T-helper 22 cell (primary cell): ENCODE measurements around the gene RERE.
"Not testable (repeated sequence)": the region's sequence is repeated elsewhere in the genome, so short reads cannot be mapped to it uniquely, and the experiment has no call there.

ENCODE experiments used
- DNase-seq: peaks from one replicate; pipeline ENCODE4 v3.0.0-alpha.2; 2020; ENCODE audit warnings: low read depth

Gene RERE

DNA sequence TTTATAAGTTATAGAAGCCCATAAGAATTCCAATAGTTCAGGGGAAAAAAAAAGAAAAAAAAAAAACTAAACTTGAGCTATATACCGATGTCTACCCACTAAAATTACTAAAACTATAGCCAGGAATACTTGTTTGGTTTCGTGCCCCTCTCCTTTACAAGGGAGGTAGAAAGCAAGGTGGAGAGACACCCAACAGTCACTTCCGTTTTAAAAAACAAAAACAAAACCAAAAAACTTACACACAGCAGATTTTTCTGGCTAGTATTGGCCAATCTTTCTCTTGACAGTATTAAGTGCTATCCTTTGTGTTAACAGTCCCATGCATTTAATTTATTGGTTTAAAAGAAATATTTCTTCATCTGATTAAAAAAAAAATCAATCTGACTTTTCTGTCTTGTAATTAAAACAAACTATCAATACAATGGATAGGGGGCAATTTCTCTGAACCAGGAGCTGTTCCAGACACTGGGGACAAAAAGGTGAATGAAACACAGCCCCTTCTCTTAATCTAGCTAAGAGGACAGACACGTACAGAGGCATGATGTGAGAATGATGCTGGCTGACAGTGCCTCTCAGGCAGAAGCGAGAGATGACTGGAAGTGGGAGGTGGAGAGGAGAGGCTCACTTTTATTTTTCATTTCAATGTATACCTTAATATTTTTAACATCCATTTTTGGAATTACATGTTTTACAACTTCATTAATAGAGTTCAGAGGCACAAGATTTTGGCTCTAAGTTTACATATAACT, 214.8 kb downstream of the RERE start:
- DNase-seq = no peak

DNA sequence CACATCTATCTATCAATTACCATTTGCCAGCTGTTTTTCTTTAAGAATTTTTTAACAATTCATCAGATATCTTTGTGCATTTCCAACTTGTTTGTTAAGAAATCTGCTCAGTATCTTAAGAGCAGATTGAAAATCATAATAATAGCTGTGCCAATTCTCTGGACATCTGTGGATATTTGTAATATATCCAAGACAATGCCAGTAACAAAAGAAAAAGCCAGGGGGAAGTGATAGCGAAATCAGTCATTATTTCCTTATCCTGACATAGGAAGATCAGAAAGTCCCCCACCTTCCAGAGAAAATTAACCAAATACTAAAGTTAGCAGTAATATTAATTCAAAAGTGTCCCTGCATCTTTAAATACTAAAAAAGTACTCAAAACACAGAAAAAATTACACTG, 217.1 kb downstream of the RERE start:
- DNase-seq = no peak

DNA sequence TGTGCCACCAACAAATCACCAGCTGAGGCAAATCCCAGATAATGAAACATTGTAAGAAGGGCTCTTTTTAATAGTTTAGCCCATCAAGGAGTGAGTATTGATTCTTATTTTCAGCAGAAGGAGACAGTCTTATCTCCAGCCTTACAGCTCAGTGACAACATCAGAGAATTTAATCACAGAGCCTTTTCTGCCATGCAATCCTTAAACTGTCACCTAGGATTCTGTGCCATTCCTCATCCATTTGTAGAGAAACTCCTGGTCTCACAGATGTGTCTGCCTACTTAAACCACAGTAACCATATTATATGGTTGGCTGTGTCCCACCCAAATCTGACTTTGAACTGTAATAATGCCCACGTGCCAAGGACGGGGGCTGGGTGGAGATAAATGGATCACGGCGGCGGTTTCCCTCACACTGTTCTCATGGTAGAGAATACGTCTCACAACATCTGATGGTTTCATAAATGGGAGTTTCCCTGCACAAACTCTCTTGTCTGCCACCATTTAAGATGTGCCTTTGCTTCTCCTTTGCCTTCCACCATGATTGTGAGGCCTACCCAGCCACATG, 217.7 kb downstream of the RERE start:
- DNase-seq = no peak

DNA sequence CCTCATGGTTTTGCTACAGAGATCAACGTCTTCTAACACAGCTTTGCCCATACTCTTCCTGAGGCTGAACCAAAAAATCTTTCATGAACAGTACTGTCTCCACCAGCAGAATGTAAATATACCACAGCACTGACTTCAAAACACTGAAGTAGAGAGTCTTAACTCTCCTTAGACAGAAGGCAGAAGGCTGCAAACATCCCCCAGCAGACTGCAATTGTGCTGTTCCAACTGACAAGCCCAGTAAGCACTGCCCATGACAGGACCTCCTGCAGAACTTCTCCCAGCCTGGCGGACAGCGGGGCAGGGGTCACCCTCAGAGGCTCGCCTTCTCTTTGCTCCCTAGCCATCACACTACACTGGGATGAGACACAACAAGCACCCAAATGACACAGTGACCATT, 218.7 kb downstream of the RERE start:
- no peak for DNase-seq

DNA sequence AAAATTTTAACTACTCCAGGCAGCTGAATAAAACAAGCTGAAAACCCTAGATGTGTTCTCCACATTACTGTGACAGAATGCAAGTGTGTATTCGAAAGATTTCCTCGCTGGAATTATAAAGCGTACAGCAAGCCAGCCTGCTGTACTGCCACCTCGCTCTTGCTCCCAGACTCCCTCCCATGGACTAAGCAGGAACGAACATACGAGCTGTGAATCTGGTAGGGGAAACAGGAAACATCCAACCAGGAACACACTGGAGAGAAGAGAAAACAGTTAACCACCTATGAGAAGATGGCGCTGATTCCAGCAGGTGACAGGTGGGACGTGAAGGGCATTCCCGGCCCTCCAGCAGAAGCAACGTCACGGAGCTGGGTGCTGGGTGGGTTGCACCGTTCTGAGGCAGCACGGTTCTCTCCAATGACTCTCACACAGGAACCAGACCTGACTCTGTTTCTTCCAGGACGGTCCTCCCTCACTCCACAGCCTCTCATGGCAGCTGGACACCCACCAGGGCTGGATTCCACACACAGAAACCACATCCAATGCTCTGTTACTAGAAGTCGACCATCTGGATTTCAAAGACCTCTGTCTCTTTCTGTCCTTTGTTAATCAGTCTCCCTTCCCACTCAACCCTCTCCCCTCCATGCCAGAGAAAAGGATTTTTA, 219.2 kb downstream of the RERE start:
- DNase-seq = no peak

DNA sequence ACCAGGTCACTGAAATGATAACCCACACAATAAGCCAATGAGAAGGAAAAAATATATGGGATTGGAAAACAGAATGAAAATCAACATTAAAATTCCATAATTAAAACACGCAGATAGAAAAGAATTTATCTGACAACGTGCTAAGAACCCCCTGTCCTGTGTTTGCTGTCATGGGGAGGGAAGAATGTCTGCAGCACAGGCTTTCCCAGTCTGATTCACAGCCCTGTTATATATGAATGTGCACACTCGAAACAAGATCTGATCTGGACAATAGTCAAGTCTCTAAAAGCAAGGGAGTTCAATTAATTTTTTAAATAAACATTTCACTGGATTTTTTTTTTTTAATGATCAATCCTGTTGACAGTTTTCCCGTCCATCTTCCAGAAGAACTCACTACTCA, 220.0 kb downstream of the RERE start:
- no peak for DNase-seq

DNA sequence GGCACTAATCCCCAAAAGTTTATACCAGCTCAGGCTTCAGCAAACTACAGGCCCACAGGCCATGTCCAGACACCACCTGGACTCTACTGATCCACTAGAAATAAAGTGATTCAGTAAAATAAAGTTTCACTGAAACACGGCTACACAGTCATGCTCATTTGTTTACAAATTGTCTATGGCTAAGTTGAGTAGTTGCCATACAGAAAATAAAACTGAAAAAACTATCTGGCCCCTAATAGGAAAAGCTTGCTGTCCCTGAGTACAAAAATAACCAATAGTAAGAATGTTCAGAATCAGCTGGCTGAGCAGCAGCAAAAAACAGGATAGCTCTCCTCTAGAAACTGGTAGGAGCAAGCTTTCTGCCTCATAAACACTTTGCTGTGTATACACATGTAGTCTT, 221.5 kb downstream of the RERE start:
- no peak for DNase-seq

DNA sequence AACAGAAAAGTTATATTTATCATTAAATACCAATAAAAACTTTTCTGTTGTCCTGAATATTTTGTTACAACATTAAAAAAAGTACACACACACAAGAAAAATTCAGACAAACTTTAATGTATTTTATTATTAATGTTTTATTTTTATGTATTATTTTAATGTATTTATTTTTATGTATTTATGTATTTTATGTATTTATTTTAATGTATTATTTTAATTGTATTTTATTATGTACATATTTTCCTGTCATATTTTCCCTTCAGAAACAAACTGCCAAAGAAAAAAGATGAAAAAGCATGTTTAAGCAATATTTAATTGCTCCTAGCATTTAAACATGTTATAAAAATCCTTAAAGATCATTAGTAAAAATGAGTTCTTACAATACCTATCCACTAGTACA, 222.1 kb downstream of the RERE start:
- DNase-seq = no peak

DNA sequence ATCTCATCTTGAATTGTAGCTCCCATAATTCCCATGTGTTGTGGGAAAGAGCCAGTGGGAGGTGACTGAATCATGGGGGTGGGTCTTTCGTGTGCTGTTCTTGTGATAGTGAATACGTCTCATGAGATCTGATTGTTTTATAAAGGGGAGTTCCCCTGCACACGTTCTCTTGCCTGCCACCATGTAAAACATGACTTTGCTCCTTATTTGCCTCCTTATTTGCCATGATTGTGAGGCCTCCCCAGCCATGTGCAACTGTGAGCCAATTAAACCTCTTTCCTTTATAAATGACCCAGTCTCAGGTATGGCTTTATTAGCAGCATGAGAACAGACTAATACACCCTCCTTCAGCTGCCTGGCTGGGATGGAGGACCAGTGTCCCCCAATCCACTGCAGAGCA, 224.1 kb downstream of the RERE start:
- DNase-seq = not testable (repeated sequence)

DNA sequence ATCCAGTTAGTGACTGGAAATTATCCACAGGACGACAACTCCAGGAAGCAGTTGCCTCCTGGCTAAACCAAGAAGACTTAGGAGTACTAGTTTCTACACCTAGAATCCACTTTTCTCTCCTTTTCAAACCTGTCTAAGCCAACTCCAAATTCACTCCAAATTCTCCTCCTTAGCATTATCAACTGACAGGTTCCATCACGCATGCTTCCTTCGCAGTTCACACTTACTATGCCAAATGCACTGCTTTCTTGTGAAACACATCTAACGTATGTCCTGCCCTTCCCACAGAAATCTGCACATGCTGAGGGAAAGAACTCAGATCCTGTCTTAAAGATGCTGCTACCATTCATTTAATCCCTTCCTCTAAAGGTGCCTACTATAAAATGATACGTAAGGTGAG, 225.9 kb downstream of the RERE start:
- no peak for DNase-seq

DNA sequence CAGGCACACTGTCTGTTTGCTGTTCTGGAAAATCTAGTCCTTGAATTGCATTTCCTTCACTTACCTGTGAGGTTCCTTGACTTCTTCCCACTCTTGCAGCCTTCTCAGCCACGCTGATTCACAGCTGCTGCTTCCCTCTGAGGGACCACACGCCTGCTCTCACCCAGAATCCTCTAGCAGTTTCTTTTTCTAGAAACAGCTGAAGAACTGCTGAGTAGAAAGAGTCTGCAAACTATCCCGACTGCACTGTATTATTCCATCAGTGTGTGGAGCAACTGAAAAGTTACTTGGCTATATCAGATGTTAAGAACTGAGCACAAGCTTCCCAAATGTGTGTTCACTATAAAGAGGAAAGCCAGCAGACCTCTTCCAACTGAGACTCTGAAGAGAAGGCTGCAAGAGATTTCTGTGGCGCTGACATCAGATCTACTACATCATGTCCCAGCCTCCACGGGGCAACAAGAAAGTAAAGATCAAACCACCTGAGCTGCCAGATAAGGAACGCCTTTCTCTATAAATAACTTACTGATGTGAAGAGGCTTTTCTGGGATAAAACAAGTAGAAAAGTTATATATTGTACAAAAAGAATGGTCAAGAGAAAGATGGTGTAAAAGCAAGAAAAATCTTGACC, 226.6 kb downstream of the RERE start:
- no peak for DNase-seq

DNA sequence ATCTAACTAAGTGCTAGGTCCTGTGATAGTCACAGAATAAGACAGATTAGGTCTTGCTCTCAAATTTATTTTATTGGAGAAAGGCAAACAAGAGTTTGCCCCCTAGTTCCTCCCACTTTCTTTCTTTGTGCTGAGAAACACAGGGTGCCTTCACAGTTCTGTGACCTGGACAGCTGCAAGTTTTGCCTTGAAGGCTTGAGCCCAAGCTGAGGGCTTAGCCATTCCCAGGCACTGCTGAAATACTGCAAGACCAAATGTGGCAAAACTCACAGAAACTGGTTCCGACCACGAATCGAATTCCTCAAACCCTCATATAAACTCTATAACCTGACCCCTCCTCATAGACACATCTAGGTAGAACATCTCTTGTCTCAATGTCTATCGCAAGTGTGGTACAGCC, 227.9 kb downstream of the RERE start:
- no peak for DNase-seq

DNA sequence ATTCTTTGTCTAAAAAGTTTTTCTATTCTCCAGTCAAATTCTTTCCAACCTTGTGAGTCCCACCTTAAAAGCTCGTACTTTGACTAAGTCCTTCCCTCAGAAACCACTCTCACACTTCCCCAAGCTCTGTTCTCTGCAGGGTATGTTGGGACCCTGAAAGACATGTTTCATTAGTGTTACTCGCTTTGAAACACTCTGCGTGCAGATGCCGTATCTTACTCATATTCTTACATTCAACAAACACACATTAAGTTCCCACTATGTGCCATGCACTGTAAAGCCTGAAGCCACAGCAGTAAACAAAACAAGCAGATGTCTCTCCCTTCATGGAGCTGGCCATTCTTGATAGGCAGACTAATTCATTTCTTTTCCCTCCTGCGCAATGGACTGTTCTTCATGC, 229.7 kb downstream of the RERE start:
- DNase-seq = no peak

DNA sequence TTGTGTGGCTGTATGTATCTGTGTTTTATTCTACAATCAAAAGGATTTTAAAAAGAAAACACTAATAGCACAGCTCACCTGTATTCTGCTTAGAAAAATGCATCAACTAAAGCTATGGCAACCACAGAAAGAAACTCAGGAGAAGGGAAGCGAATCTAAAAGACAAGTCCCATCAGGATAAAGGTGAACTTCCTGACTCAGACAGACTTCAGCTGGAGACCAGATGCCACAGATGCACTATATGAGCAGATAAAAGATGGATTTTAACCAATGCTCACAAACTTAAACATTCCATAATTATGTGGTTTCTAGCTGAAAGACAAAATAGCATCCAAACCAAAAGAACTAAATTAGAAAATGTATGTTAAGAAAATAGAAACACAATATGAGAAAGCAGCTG, 231.0 kb downstream of the RERE start:
- no peak for DNase-seq

DNA sequence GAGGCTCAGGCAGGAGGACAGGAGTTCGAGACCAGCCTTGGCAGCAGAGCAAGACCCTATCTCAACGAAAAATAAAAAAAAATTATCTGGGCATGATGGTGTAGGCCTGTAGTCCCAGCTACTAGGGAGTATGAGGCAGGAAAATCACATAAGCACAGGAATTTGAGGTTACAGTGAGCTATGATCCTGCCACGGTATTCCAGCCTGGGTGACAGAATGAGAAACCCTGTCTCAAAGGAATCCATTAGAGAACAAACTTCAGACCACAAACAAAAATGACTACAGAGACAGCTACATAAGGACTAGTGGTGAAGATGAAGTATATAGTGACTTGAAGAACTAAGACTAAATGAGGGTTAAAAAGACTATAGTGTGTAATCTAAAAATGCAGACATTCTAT, 233.1 kb downstream of the RERE start:
- DNase-seq = no peak

DNA sequence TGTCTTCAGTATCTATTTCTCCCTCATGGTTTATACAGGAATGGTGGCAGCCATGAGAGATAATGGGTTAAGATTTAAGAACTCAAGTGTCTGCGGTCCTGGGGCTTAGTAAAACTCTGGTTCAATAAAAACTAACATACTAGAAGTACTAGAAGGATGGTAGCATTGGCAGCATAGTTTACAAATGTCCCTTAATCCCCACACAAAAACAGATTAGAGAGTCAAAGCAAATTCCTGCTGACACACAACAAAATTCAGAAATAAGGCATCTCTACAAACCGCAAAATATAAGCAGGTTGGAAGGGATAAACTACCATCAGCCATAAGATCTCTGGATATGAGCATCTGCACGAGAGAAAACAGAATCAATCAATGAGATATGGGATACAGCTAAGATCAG, 234.4 kb downstream of the RERE start:
- DNase-seq = no peak

DNA sequence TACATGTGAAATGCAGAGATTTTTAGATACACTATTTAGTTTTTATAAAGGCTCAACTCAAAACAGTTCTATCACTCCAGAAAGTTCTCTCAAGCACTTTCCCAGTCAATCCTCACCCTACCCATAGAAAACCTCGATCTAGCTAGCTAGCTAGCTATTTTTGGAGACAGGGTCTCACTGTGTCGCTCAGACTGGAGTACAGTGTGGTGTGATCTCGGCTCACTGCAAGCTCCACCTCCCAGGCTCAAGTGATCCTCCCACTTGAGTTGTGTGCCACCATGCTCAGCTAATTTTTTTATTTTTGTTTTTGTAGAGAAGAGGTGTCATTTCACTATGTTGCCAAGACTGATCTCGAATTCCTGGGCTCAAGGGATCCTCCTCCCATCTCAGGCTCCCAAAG, 236.9 kb downstream of the RERE start:
- DNase-seq = no peak

DNA sequence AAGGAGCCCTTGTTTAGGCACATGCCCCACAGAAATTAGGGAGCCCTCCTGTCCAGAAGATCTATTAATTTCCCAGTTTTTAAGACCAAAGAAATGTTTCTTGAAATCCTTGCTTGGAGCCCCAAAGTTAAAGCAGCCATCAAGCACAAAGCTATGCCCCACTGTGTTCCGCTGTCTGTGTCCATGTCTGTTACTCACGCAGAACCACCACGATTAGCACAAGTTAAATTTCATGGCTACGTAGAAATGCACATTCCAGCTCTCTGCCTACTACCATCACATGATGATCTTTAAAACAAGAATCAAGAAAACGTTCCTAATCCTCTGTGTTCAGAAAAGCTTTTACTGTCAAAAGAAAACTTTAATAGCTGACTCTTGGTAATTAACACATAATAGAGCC, 238.5 kb downstream of the RERE start:
- DNase-seq = no peak

DNA sequence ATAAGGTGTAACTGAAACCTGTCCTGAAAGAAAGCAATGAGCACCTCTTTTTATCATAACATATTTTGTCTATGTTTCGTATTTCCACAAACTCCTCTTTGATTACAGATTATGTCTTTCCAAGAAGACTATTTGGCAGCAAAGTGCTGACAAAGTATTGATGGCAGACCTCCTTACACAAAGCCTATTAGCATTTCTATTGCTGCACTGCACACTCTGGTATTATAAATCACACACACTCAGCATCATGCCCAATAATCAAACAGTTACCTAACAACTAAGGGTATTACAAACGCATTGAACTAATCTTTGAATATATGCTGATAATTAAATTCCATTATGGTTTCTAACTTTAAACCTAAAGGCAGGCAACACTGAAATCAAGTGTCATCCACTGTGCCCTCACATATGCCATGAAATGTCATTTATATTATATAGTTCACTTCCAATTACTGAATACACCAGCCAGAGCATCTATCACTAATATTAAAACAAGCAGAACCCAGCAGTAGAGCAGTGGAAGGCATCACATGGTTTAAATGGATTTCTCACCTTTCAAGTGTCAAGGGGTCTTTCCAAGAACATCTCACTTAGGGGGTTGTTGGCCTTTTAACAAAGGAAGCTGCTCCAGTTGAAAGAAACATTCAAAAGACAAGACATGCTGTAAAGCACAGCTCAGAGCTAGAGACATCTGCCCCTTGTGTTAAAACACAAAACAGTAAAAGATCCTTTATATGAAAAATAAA, 239.1 kb downstream of the RERE start:
- no peak for DNase-seq

DNA sequence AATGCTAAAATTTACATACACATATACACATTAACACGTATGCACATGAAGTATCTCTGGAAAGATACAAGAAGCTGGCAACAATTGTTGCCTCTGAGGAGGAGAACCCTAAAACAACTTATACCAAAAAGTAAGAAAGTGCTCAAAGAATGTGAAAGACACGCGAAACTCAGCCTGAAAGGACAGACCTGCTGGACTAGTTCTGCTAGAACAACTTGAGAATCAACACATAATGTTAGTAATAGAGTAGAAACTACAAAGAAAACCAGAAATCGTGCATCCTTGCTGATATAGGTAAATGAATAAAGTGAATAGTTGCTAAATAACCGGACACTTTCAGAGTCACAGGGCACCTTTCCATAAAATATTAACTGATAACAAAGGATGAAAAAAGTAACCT, 242.5 kb downstream of the RERE start:
- no peak for DNase-seq

DNA sequence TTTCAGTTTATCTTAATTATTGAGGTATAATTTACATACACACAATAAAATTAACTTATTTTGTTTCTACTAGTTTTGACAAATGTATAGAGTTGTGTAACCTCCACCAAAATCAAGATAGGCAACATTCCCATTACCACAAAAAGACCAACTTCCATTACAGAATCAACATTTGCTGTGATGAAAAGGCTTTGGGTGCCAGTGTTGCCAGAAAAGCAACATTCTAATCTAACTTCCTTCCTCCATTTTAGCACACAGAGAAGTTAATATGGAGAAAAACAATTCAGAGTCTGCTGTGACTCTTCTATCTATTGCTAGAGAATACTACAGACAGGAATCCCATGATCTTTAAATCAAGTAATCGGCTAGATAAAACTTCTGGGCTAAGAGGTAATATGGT, 245.3 kb downstream of the RERE start:
- no peak for DNase-seq

DNA sequence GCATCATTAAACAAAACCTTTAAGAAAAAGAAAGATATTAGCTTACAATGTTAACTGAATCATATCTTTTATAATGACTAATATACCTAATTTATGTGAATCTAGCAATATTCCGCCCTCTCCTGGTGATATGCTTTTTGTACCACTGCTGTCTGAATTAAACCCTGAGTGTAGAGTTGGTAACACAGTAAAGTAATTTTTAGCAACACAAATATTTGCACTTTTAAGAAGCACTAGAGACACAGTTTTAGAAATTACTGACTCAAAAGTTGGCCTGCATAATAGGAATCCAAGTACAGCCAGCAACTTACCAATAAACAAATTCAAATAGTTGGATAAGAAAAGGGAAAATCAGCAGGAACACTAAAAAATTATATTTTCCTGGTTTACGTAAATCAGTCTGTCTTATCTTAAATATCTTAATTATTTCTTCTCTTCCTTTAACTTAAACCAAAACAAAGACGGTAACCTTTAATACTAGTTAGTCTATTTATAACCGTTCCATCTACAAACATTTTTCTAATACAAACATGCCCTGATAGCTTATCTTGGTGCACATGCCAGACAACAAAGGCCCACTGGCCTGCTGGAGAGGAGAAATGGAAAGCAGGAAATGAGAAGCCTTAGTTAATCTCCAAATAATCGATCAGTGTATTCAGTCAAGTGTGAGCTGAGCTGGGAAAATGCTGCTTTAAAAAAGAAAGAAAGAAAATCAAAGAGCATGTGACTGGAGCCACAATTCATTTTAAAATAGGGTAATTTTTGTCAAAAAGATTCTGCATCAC, 246.0 kb downstream of the RERE start:
- no peak for DNase-seq
